DMS53 (cell line): Measurements from ENCODE around the gene DNAJC19.

Source experiments
- DNase-seq: peaks from one replicate; lab custom pipeline; 2025; lab: John Stamatoyannopoulos, UW

The DNAJC19 gene

GRCh38 chr3:180961087-180961486 lies 28.4 kb downstream of the DNAJC19 start:
- peak; percentile 25 for DNase-seq

DNA sequence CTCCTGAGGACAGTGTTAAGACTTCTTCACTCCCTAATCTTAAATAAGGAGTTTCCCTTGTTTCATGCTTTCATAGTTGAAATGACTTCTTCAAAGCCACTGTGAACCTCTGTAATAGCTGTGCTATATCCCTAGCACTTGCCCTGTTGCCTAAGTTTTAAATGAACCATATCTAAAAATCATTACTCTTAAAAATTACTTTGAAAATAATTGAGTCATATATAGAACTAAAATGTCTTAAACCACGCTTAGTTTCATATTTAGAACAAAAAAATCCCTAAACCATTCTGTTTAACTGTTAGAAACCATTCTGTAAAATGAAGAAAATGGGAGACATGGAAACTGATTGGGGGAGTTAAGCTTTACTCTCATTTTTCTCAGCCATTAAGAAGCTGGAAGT lies 29.8 kb downstream of the DNAJC19 start:
- DNase-seq, result no peak

GRCh38 chr3:180947761-180948390 lies 41.7 kb downstream of the DNAJC19 start:
- DNase-seq, result no peak

DNA sequence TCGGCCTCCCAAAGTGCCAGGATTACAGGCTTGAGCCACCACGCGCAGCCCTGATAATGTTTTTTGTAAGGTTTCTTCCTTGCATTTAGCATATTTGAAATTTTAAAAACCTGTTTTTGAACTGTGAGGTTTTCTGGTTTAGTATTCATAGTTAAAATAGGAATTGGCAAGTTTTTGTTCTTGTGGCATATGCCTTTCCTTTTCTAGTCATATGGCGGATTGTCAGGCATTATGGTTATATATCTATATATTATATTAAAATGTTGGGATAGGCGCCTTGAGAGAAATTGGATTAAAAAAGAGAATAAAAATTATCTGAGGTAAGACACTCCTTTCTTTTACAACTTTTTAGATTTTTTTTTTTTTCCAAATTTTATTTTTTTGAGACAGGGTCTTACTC lies 48.7 kb downstream of the DNAJC19 start:
- DNase-seq, result no peak

- DNase-seq, result no peak
These were observed 54.9 kb downstream of the DNAJC19 start for GRCh38 chr3:180934638-180935037.
